ENCODE data around the gene WNK1. TPM values are rescaled to one million over a fixed set of nuclear protein-coding genes. Genes with fewer than 3 reads are reported as not detected.

The WNK1 gene
- total and polyA plus RNA-seq, 4 donors: 114 to 165 (median 130) TPM

DNA sequence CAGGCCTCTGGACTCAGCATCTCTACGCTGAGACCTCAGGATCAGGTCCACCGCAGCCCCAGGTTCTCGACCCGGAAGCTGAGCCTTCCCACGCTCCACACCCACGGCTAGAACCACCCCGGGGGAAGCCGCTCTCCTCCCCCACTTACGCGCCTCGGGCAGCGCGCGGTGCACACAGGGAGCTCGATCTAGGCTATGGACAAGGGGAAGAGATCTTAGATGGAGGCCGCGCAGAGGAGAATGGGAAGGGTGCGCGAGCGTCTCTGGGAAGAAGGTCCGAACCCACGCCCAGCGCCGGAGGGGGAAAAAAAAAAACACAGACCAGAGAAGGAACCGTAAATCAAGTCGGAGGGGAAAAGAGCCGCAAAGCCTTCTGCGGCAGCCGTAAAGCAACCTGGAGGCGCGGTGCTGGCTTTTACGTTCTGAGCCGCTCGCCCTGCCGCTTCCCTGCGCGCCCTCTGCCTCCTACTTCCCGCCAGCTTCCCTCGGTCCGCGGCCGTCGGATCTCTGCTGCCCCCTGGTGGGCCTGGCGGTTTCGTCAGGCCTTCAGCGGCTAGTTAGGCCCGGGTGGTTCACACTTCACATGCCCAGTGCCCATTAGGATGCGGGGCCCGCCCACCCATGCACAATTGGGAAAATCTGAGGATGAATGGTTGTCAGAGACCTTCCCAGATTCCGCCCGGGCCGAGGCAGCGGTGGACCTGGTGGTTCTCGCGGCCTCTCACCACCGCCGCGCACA is 197.2 kb downstream of the WNK1 start, which contains the start of gene RAD52:
TSS of gene RAD52 (minus strand) at position 242 of the 739 bp plus-strand sequence. CDS start 16,636 bp downstream, outside the sequence.
- H3K9me3 ChIP-seq (ENCODE audit: control insufficient read depth, insufficient read depth, low read length): no peaks in the 10 kb centered on the region
- DNase-seq (ENCODE audit: low read depth in 4 of 6, low spot score in 6 of 6): peak; percentile 95 to 100 (median 98)
- no peaks in the 10 kb centered on the region for H3K27me3 ChIP-seq (ENCODE audit: control insufficient read depth, insufficient read depth, low read length)
- WGBS (ENCODE audit: insufficient coverage): 0% methylated on average over 43 of the region's 58 CpGs
- H3K36me3 ChIP-seq (ENCODE audit: control insufficient read depth, insufficient read depth, low read length): peaks cover 2% of the 10 kb centered on the region
- H3K4me3 ChIP-seq (ENCODE audit: low read depth, low read length): peak within 1 kb of the TSS; percentile 96
- peaks cover 14% of the 10 kb centered on the region for H3K4me1 ChIP-seq (ENCODE audit: control insufficient read depth, insufficient read depth, low read length)
- H3K27ac ChIP-seq (ENCODE audit: low read depth, low read length): peak within 1 kb of the TSS; percentile 98

- H3K4me1 ChIP-seq (ENCODE audit: control insufficient read depth, insufficient read depth, low read length): peaks cover 14% of the 10 kb centered on the region
- H3K9me3 ChIP-seq (ENCODE audit: control insufficient read depth, insufficient read depth, low read length): no peaks in the 10 kb centered on the region
- no CpG with 5 or more reads among the region's 1 CpG for WGBS (ENCODE audit: insufficient coverage)
- no peak overlapping the region for H3K27ac ChIP-seq (ENCODE audit: low read depth, low read length)
- H3K36me3 ChIP-seq (ENCODE audit: control insufficient read depth, insufficient read depth, low read length): peaks cover 2% of the 10 kb centered on the region
- no peak for DNase-seq (ENCODE audit: low read depth in 4 of 6, low spot score in 6 of 6)
- no peak overlapping the region for H3K4me3 ChIP-seq (ENCODE audit: low read depth, low read length)
- H3K27me3 ChIP-seq (ENCODE audit: control insufficient read depth, insufficient read depth, low read length): no peaks in the 10 kb centered on the region
These were observed 198.8 kb downstream of the WNK1 start for GRCh38 chr12:951176-951575.

GRCh38 chr12:953776-954175 is 201.4 kb downstream of the WNK1 start:
- DNase-seq (ENCODE audit: low read depth in 4 of 6, low spot score in 6 of 6): no peak

DNA sequence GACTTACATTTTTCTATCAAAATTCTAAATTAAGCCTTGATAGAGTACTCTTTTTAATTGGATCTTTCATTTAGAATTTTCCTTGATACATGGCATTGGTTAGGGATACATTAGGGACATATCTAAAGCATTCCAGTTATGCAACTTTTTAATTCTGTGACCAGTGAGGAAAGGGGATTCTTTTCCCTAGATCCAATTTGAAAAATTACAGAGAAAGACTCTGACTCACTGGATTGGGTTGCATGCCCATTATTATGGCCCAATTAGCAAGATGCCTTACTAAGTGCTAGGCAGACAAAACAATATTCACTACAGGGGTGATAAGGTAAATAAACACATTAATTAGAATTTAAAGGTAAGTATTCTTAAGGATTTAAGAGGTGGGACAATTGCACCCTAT is 202.4 kb downstream of the WNK1 start:
- Histone ChIP-seq H3K4me3 (ENCODE audit: low read depth, low read length) (no peak overlapping the region), H3K27me3 (ENCODE audit: control insufficient read depth, insufficient read depth, low read length) (no peaks in the 10 kb centered on the region), H3K27ac (ENCODE audit: low read depth, low read length) (no peak overlapping the region), H3K4me1 (ENCODE audit: control insufficient read depth, insufficient read depth, low read length) (peaks cover 6% of the 10 kb centered on the region), H3K36me3 (ENCODE audit: control insufficient read depth, insufficient read depth, low read length) (peaks cover 3% of the 10 kb centered on the region), H3K9me3 (ENCODE audit: control insufficient read depth, insufficient read depth, low read length) (no peaks in the 10 kb centered on the region)
- DNase-seq (ENCODE audit: low read depth in 4 of 6, low spot score in 6 of 6): no peak

More at GRCh38 chr12:953776-954175, 201.4 kb downstream of the WNK1 start:
- WGBS (ENCODE audit: insufficient coverage): 100% methylated on average over 1 of the region's 7 CpGs
- Histone ChIP-seq H3K4me1 (ENCODE audit: control insufficient read depth, insufficient read depth, low read length) (peaks cover 8% of the 10 kb centered on the region), H3K4me3 (ENCODE audit: low read depth, low read length) (no peak overlapping the region), H3K9me3 (ENCODE audit: control insufficient read depth, insufficient read depth, low read length) (no peaks in the 10 kb centered on the region), H3K27ac (ENCODE audit: low read depth, low read length) (no peak overlapping the region), H3K36me3 (ENCODE audit: control insufficient read depth, insufficient read depth, low read length) (peaks cover 3% of the 10 kb centered on the region), H3K27me3 (ENCODE audit: control insufficient read depth, insufficient read depth, low read length) (no peaks in the 10 kb centered on the region)

DNA sequence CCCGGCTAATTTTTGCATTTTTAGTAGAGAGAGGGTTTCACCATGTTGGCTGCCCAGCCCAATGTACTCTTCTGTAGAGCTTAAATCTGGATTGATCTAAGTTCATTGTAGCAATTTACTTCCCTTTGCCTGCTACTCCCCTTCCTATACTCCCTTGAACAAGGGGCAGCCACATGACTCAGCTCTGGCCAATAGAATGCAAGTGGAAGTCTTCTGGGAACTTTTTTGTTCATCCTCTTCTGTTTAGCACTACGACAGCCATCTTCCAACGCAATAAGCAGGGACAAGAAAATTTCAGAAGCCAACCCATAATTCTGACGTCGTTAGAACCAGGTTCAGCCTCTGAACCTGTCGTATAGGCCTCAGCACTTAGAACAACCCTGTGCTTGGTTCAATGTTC is 203.6 kb downstream of the WNK1 start:
- Histone ChIP-seq H3K4me3 (ENCODE audit: low read depth, low read length) (no peak overlapping the region), H3K27me3 (ENCODE audit: control insufficient read depth, insufficient read depth, low read length) (no peaks in the 10 kb centered on the region), H3K9me3 (ENCODE audit: control insufficient read depth, insufficient read depth, low read length) (no peaks in the 10 kb centered on the region), H3K27ac (ENCODE audit: low read depth, low read length) (no peak overlapping the region), H3K36me3 (ENCODE audit: control insufficient read depth, insufficient read depth, low read length) (peaks cover 3% of the 10 kb centered on the region), H3K4me1 (ENCODE audit: control insufficient read depth, insufficient read depth, low read length) (no peaks in the 10 kb centered on the region)
- WGBS (ENCODE audit: insufficient coverage): no CpG with 5 or more reads among the region's 6 CpGs
- no peak for DNase-seq (ENCODE audit: low read depth in 4 of 6, low spot score in 6 of 6)

GRCh38 chr12:958588-959123 is 206.3 kb downstream of the WNK1 start:
- no peak for DNase-seq (ENCODE audit: low read depth in 4 of 6, low spot score in 6 of 6)
- H3K4me1 ChIP-seq (ENCODE audit: control insufficient read depth, insufficient read depth, low read length): no peaks in the 10 kb centered on the region
- H3K4me3 ChIP-seq (ENCODE audit: low read depth, low read length): no peak overlapping the region
- H3K9me3 ChIP-seq (ENCODE audit: control insufficient read depth, insufficient read depth, low read length): no peaks in the 10 kb centered on the region
- peaks cover 3% of the 10 kb centered on the region for H3K36me3 ChIP-seq (ENCODE audit: control insufficient read depth, insufficient read depth, low read length)
- WGBS (ENCODE audit: insufficient coverage): 55% methylated on average over 2 of the region's 8 CpGs
- no peak overlapping the region for H3K27ac ChIP-seq (ENCODE audit: low read depth, low read length)
- H3K27me3 ChIP-seq (ENCODE audit: control insufficient read depth, insufficient read depth, low read length): no peaks in the 10 kb centered on the region

Small RNA genes lying within 50 kb of the gene (small RNA-seq; reads per million reads assigned to genes)
- not detected for gene RNU4ATAC16P (ENCODE audit: low replicate concordance)

Other genes starting within 250 kb of the WNK1 start
- 1 to 10 TPM; 5.4 to 6.0 TPM for gene NINJ2, start 89.1 kb upstream of the WNK1 start, total RNA-seq
- gene NINJ2, start 89.1 kb upstream of the WNK1 start, polyA plus RNA-seq (ENCODE audit: insufficient read length in 2 of 2): 1 to 10 TPM; 6.0 to 6.2 TPM
- 10 to 100 TPM; 18.1 to 26.3 TPM for gene RAD52, start 197.1 kb downstream of the WNK1 start, total RNA-seq
- gene RAD52, start 197.1 kb downstream of the WNK1 start, polyA plus RNA-seq (ENCODE audit: insufficient read length in 2 of 2): 10 to 100 TPM; 19.8 to 28.7 TPM
- 10 to 100 TPM; 44.3 to 75.5 TPM for gene ERC1, start 238.6 kb downstream of the WNK1 start, total RNA-seq
- gene ERC1, start 238.6 kb downstream of the WNK1 start, polyA plus RNA-seq (ENCODE audit: insufficient read length in 2 of 2): 10 to 100 TPM; 44.4 to 51.4 TPM